Breast epithelium (tissue), 3 donors: ENCODE measurements around the gene NUP98.
A peak's percentile ranks its signal among the peaks of the same experiment; 100 is the strongest.

Experiments
- CTCF ChIP-seq, 3 donors: fragments of 450-650 bp; IDR thresholded peaks; one replicate each; pipeline ENCODE4 v1.5.1; 2016 to 2017; ENCODE audit warnings: antibody characterized with exemption in 3 of 3, mild to moderate bottlenecking in 3 of 3, moderate library complexity in 3 of 3
- POLR2A ChIP-seq: fragments of 450-650 bp; IDR thresholded peaks from one replicate; pipeline ENCODE4 v1.6.1; 2016; ENCODE audit warnings: antibody characterized with exemption, mild to moderate bottlenecking, moderate library complexity
- POLR2AphosphoS5 ChIP-seq, 3 donors: sonication (generic); formaldehyde crosslinking; IDR thresholded peaks; one replicate each; pipeline ENCODE4 v1.6.1; 2017; ENCODE audit warnings: antibody characterized with exemption in 3 of 3

DNA sequence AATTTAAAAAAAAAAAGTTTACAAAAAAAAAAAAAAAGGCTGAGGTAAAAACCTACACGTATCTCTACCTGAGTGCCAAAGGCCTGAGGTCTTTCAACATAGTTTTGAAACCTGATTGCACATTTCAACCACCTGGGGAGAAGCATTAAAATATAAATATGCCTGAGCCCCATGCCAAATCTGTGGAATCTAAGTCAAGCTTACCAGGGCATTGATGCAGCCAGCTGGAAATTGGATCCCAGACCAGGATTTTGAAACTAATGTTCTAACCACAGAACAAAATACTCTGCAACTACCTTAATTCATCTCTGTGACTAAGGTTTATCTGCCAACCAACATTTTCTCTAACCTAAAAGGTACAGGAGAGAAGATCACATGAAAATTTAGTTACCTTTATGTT lies 87.4 kb downstream of the NUP98 start:
- TF ChIP-seq CTCF (IDR thresholded peaks at IDR 0.05) (peak in 1 of 3 donors; percentile 27), POLR2A (no peak), POLR2AphosphoS5 (IDR thresholded peaks at IDR 0.05) (no peak)
